ENCODE measurements around the gene WDR75. TPM values are rescaled to one million over a fixed set of nuclear protein-coding genes. Genes with fewer than 3 reads are reported as not detected.
A peak's percentile ranks its signal among the peaks of the same experiment; 100 is the strongest.

Gene WDR75
- total and polyA plus RNA-seq, 2 of the 13 experiments (the other 11 are each of a cell fraction or from before 2014, with no cell fraction given), result 63.0 to 74.1 TPM

- TF ChIP-seq SRY (CRISPR knock-in tag; IDR thresholded peaks at IDR 0.05) (no peak), SAP130 (CRISPR knock-in tag; IDR thresholded peaks at IDR 0.05; ENCODE audit: low read depth) (peak; percentile 65), FOXP4 (CRISPR knock-in tag; IDR thresholded peaks at IDR 0.05) (no peak), ELF3 (CRISPR knock-in tag; IDR thresholded peaks at IDR 0.05) (peak; percentile 95), FOXA1 (IDR thresholded peaks at IDR 0.05) (no peak), FOXA1 (CRISPR knock-in tag; IDR thresholded peaks at IDR 0.05) (0 out of 2 replicates have a peak, but pooled peaks have one; percentile 42), ZNF615 (CRISPR knock-in tag; IDR thresholded peaks at IDR 0.05; ENCODE audit: borderline replicate concordance) (no peak), TRIM24 (CRISPR knock-in tag; IDR thresholded peaks at IDR 0.05) (no peak), SNAPC5 (CRISPR knock-in tag; IDR thresholded peaks at IDR 0.05; ENCODE audit: borderline replicate concordance) (no peak), CHCHD3 (CRISPR knock-in tag; IDR thresholded peaks at IDR 0.05) (no peak), SNRNP70 (IDR thresholded peaks at IDR 0.05; ENCODE audit: low read depth, low read length) (no peak), RCOR2 (CRISPR knock-in tag; IDR thresholded peaks at IDR 0.05) (no peak; the same call in 1 of the 2 replicates), SOX5 (CRISPR knock-in tag; IDR thresholded peaks at IDR 0.05; ENCODE audit: borderline replicate concordance) (peak; percentile 63; the same call in 1 of the 2 replicates), ZFP82 (CRISPR knock-in tag; IDR thresholded peaks at IDR 0.05; ENCODE audit: borderline replicate concordance) (no peak), ZNF136 (CRISPR knock-in tag; IDR thresholded peaks at IDR 0.05; ENCODE audit: low read depth) (no peak), KDM1A (CRISPR knock-in tag; IDR thresholded peaks at IDR 0.05) (0 out of 2 replicates have a peak, but pooled peaks have one; percentile 10), CENPT (CRISPR knock-in tag; IDR thresholded peaks at IDR 0.05; ENCODE audit: low read depth) (no peak), TEF (CRISPR knock-in tag; IDR thresholded peaks at IDR 0.05) (no peak), HNRNPK (IDR thresholded peaks at IDR 0.05; ENCODE audit: low read depth, low read length, poor library complexity, severe bottlenecking) (no peak), GZF1 (CRISPR knock-in tag; IDR thresholded peaks at IDR 0.05) (no peak), AKNA (CRISPR knock-in tag; IDR thresholded peaks at IDR 0.05; ENCODE audit: borderline replicate concordance) (no peak), BRF2 (CRISPR knock-in tag; IDR thresholded peaks at IDR 0.05) (no peak)
Observed at GRCh38 chr2:189522435-189523151, 81.3 kb downstream of the WDR75 start (continued).
